HCT116 (cell line): Measurements from ENCODE around the gene SMCR8. TPM values are rescaled to one million over a fixed set of nuclear protein-coding genes. Genes with fewer than 3 reads are reported as not detected.
A peak's percentile ranks its signal among the peaks of the same experiment; 100 is the strongest.
"Not testable (repeated sequence)": the region's sequence is repeated elsewhere in the genome, so short reads cannot be mapped to it uniquely, and the experiment has no call there.

Source experiments
- ATAC-seq: fragments of 200-7000 bp; cut with Tn5 transposase; 2 replicates; pipeline ENCODE4 v1.9.1; 2020; ENCODE audit warnings: mild to moderate bottlenecking, moderate library complexity
- BruUV-seq: library from RNA; stranded (reverse); fragments of 400-500 nt; replicated peaks from 2 replicates; lab custom pipeline; 2021; lab: Mats Ljungman, UMichigan
- CTCF ChIA-PET: fragments of 300-600 bp; sonication (Branson Sonifier 250); formaldehyde crosslinking; loops from one replicate; lab custom pipeline; 2021; ENCODE audit warnings: antibody characterized with exemption; lab: Charles Lee
- POLR2A ChIA-PET: fragments of 300-600, 350-600 bp; sonication (Branson Sonifier 250); formaldehyde crosslinking; loops from one replicate; lab custom pipeline; 2021; ENCODE audit warnings: antibody characterized with exemption; lab: Charles Lee
- RAD21 ChIA-PET, 2 experiments: fragments of 300-600 bp; sonication (Branson Sonifier 250); formaldehyde crosslinking; loops; one replicate each; lab custom pipeline; 2023; ENCODE audit warnings: low total read pairs in 2 of 2; ENCODE audit not compliant: uncharacterized antibody in 2 of 2, unreplicated experiment in 2 of 2, low non-redundant PET in 1 of 2; lab: Charles Lee
- DNase-seq: peaks from one replicate; pipeline ENCODE4 v3.0.0-alpha.2; 2010; ENCODE audit warnings: low read depth, low spot score
- H2AFZ ChIP-seq: fragments of 200-600 bp; shearing (Covaris generic), sonication (generic); 2 replicates; pipeline ENCODE4 v1.6.1; 2017; ENCODE audit warnings: low read depth, mixed run types, mixed read lengths, antibody characterized with exemption, low read length; ENCODE audit not compliant: poor library complexity, severe bottlenecking
- H3K27ac ChIP-seq: 2 replicates; pipeline ENCODE4 v1.5.1; 2012; ENCODE audit warnings: low read depth, low read length
- H3K27me3 ChIP-seq: fragments of 200-600 bp; sonication (generic); 2 replicates; pipeline ENCODE4 v1.6.1; 2016; ENCODE audit warnings: mixed run types, low read length, mixed read lengths; ENCODE audit not compliant: insufficient read depth
- H3K36me3 ChIP-seq, 2 experiments: fragments of 200-500 bp in 1 of 2; fragments of 200-600 bp in 1 of 2; sonication (Bioruptor generic) in 1 of 2; sonication (generic) in 1 of 2; 2 replicates each; pipeline versions ENCODE4 v1.5.1 to v1.6.1; 2014 to 2016; ENCODE audit warnings: low read length in 2 of 2, inconsistent platforms in 1 of 2, mixed read lengths in 1 of 2, mixed run types in 1 of 2; ENCODE audit not compliant: insufficient read depth in 2 of 2, control insufficient read depth in 1 of 2
- H3K4me1 ChIP-seq, 2 experiments: fragments of 200-600 bp in 1 of 2; sonication (generic) in 1 of 2; 2 replicates each; pipeline versions ENCODE4 v1.5.1 to v1.6.1; 2012 to 2017; ENCODE audit warnings: low read length in 2 of 2, inconsistent platforms in 1 of 2, mild to moderate bottlenecking in 1 of 2, mixed read lengths in 1 of 2, mixed run types in 1 of 2, moderate library complexity in 1 of 2; ENCODE audit not compliant: insufficient read depth in 2 of 2, control insufficient read depth in 1 of 2
- H3K4me2 ChIP-seq: fragments of 200-600 bp; sonication (generic); 2 replicates; pipeline ENCODE4 v1.6.1; 2017; ENCODE audit warnings: mixed run types, low read length, mixed read lengths
- H3K4me3 ChIP-seq, 2 experiments: fragments of 200-600 bp in 1 of 2; sonication (generic) in 1 of 2; replicated peaks in 1 of 2; 2 replicates each; pipeline ENCODE4 v1.5.1; 2011 to 2016; ENCODE audit warnings: low read length in 2 of 2, control low read depth in 1 of 2, low read depth in 1 of 2, mild to moderate bottlenecking in 1 of 2, mixed read lengths in 1 of 2, mixed run types in 1 of 2
- H3K79me2 ChIP-seq: fragments of 200-600 bp; sonication (generic); 2 replicates; pipeline ENCODE4 v1.6.1; 2017; ENCODE audit warnings: mild to moderate bottlenecking, mixed run types, low read length, moderate library complexity, mixed read lengths; ENCODE audit not compliant: insufficient read depth
- H3K9ac ChIP-seq: fragments of 200-600 bp; sonication (generic); 2 replicates; pipeline ENCODE4 v1.6.1; 2016; ENCODE audit warnings: low read length, mixed read lengths
- H3K9me2 ChIP-seq: fragments of 200-600 bp; sonication (generic), shearing (Covaris generic); 2 replicates; pipeline ENCODE4 v1.6.1; 2017; ENCODE audit warnings: mixed run types, mild to moderate bottlenecking, moderate library complexity; ENCODE audit not compliant: insufficient read depth
- H3K9me3 ChIP-seq, 2 experiments: fragments of 200-500 bp in 1 of 2; fragments of 200-600 bp in 1 of 2; sonication (Bioruptor generic) in 1 of 2; sonication (generic) in 1 of 2; 2 replicates each; pipeline ENCODE4 v1.6.1; 2014 to 2017; ENCODE audit warnings: low read length in 2 of 2, mixed read lengths in 2 of 2, inconsistent platforms in 1 of 2, low read depth in 1 of 2, mild to moderate bottlenecking in 1 of 2, mixed run types in 1 of 2, moderate library complexity in 1 of 2; ENCODE audit not compliant: control insufficient read depth in 1 of 2, insufficient read depth in 1 of 2
- H4K20me1 ChIP-seq: fragments of 200-600 bp; sonication (generic), shearing (Covaris generic); 2 replicates; pipeline ENCODE4 v1.6.1; 2017; ENCODE audit warnings: mixed run types, mild to moderate bottlenecking, moderate library complexity; ENCODE audit not compliant: insufficient read depth
- EGR1 ChIP-seq: IDR thresholded peaks from 2 replicates; pipeline ENCODE4 v1.6.1; 2012; ENCODE audit warnings: low read depth
- ELF1 ChIP-seq: IDR thresholded peaks from 2 replicates; pipeline ENCODE4 v1.6.1; 2012; ENCODE audit warnings: low read depth, borderline replicate concordance
- SP1 ChIP-seq: IDR thresholded peaks from 2 replicates; pipeline ENCODE4 v1.6.1; 2012; ENCODE audit warnings: low read depth
- SRF ChIP-seq: IDR thresholded peaks from 2 replicates; pipeline ENCODE4 v1.6.1; 2012; ENCODE audit warnings: low read depth
- TCF7L2 ChIP-seq: IDR thresholded peaks from 2 replicates; pipeline ENCODE4 v1.7.0; 2011; ENCODE audit warnings: borderline replicate concordance, inconsistent platforms; ENCODE audit not compliant: insufficient read depth, insufficient read length; ENCODE audit errors: extremely low read depth
- ZFX ChIP-seq: fragments of 450-650 bp; IDR thresholded peaks from 2 replicates; pipeline ENCODE4 v1.6.1; 2017
- intact Hi-C: fragments of 100-400 bp; cut with micrococcal nuclease; formaldehyde crosslinking; loops from 2 replicates; pipeline ENCODE4 v1.10.0; 2022
- total RNA-seq: library from RNA; stranded (reverse); gene quantifications from one replicate; pipeline ENCODE4 v1.2.1, GENCODE V29; 2021; ENCODE audit not compliant: unreplicated experiment
- TF ChIP-seq, protein P1 (sequence below), 3 experiments: fragments of 200-600 bp in 1 of 3; sonication (generic) in 1 of 3; IDR thresholded peaks in 2 of 3; conservative IDR thresholded peaks in 1 of 3; 2 replicates each; pipeline ENCODE4 v1.5.1; 2012 to 2017; ENCODE audit warnings: low read depth in 2 of 3, low read length in 2 of 3, antibody characterized with exemption in 1 of 3, borderline replicate concordance in 1 of 3, control low read depth in 1 of 3, mild to moderate bottlenecking in 1 of 3, mixed read lengths in 1 of 3, mixed run types in 1 of 3, moderate library complexity in 1 of 3; ENCODE audit not compliant: insufficient read depth in 1 of 3
- TF ChIP-seq, protein P2 (sequence below): IDR thresholded peaks from 2 replicates; pipeline ENCODE4 v1.6.1; 2011; ENCODE audit warnings: mild to moderate bottlenecking, low read length, moderate library complexity; ENCODE audit not compliant: insufficient replicate concordance; ENCODE audit errors: extremely low read depth
- TF ChIP-seq, protein P3 (sequence below): IDR thresholded peaks from 2 replicates; pipeline ENCODE4 v1.6.1; 2012

The SMCR8 gene
- total RNA-seq, 1 experiment from 2014 or later, result 12.7 TPM

DNA sequence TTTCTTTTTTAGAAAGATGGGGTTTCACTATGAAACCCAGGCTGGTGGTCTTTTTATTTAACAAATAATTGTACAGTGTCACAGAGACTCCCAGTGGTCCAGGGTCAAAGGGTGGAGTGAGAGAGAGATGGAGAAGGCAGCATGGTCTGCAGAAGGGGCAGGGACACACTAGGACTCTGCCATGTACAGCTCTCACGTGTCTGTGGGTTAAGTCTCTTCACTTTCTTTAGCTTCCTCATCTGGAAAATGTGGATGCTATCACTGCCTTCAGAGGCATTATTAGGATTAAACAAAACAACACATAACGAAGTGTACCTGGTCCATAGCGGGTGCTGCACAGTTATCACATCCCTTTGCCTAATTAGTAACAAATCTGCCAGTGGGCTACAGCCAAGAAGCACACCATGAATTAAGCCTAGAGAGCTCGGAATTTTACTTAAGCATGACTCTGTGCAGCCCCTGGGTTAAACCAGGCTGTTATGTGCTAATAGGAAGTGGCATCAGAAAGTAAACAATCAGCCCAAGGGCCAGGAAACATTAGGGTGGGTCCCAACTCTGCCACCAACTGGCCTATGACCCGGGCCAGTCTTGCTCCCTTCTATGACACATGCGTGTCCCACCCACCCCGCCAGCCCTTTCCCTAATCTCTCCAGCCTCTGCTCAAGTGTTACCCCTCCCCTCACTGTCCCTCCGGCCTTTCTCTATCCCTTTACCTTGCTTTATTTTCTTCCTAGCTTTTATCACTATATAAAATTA is 14.2 kb upstream of the SMCR8 start:
- Histone ChIP-seq H3K27me3 (no peaks in the 10 kb centered on the region), H3K79me2 (peaks cover 11% of the 10 kb centered on the region; the same call in 1 of the 2 replicates), H3K27ac (no peak overlapping the region), H3K4me2 (no peak overlapping the region), H3K9me3 (no peaks in the 10 kb centered on the region), H3K4me3 (no peak overlapping the region), H3K9ac (no peak overlapping the region), H3K36me3 (peaks cover 40 to 48% of the 10 kb centered on the region in 2 experiments), H2AFZ (no peak overlapping the region), H3K9me2 (no peaks in the 10 kb centered on the region), H3K4me1 (no peaks in the 10 kb centered on the region), H4K20me1 (no peaks in the 10 kb centered on the region)
- BruUV-seq, result no TSS peak
- ChIA-PET CTCF (no interaction called here), POLR2A (no interaction called here), RAD21 (no interaction called here)
- no peak for TF ChIP-seq ELF1
- TF ChIP-seq, protein P1, sequence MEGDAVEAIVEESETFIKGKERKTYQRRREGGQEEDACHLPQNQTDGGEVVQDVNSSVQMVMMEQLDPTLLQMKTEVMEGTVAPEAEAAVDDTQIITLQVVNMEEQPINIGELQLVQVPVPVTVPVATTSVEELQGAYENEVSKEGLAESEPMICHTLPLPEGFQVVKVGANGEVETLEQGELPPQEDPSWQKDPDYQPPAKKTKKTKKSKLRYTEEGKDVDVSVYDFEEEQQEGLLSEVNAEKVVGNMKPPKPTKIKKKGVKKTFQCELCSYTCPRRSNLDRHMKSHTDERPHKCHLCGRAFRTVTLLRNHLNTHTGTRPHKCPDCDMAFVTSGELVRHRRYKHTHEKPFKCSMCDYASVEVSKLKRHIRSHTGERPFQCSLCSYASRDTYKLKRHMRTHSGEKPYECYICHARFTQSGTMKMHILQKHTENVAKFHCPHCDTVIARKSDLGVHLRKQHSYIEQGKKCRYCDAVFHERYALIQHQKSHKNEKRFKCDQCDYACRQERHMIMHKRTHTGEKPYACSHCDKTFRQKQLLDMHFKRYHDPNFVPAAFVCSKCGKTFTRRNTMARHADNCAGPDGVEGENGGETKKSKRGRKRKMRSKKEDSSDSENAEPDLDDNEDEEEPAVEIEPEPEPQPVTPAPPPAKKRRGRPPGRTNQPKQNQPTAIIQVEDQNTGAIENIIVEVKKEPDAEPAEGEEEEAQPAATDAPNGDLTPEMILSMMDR (IDR thresholded peaks at IDR 0.05 in 2 of 3, conservative IDR thresholded peaks at IDR 0.05 in 1 of 3; ENCODE audit: borderline replicate concordance in 1 of 3, insufficient read depth in 1 of 3, low read depth in 2 of 3, low read length in 2 of 3), result no peak
- no peak for TF ChIP-seq TCF7L2
- TF ChIP-seq, protein P2, sequence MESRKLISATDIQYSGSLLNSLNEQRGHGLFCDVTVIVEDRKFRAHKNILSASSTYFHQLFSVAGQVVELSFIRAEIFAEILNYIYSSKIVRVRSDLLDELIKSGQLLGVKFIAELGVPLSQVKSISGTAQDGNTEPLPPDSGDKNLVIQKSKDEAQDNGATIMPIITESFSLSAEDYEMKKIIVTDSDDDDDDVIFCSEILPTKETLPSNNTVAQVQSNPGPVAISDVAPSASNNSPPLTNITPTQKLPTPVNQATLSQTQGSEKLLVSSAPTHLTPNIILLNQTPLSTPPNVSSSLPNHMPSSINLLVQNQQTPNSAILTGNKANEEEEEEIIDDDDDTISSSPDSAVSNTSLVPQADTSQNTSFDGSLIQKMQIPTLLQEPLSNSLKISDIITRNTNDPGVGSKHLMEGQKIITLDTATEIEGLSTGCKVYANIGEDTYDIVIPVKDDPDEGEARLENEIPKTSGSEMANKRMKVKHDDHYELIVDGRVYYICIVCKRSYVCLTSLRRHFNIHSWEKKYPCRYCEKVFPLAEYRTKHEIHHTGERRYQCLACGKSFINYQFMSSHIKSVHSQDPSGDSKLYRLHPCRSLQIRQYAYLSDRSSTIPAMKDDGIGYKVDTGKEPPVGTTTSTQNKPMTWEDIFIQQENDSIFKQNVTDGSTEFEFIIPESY, result no peak
- TF ChIP-seq EGR1, result no peak
- no peak for TF ChIP-seq SRF
- TF ChIP-seq SP1, result no peak
- no peak for TF ChIP-seq ZFX
- TF ChIP-seq, protein P3, sequence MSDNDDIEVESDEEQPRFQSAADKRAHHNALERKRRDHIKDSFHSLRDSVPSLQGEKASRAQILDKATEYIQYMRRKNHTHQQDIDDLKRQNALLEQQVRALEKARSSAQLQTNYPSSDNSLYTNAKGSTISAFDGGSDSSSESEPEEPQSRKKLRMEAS, result no peak
- intact Hi-C loops, result no loop called here
- ATAC-seq, result no peak
- no peak for DNase-seq

DNA sequence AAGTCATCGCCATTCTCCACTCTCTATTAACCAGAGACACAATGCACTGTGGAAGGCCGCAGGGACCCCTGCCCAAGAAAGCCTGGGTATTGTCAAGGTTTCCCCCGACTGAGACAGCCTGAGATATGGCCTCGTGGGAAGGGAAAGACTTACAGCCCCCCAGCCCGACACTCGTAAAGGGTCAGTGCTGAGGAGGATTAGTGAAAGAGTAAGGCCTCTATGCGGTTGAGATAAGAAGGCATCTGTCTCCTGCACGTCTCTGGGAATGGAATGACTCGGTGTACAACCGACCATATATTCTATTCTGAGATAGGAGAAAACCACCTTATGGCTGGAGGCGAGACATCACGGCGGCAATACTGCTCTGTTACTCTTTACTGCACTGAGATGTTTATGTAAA is 11.9 kb upstream of the SMCR8 start:
- H4K20me1 ChIP-seq, H3K4me1 ChIP-seq, ATAC-seq, DNase-seq, H3K4me3 ChIP-seq, H3K9me3 ChIP-seq, POLR2A ChIA-PET, H3K4me2 ChIP-seq, CTCF ChIA-PET, H3K9me2 ChIP-seq, RAD21 ChIA-PET, H3K9ac ChIP-seq, H3K27me3 ChIP-seq, intact Hi-C loops, H3K27ac ChIP-seq, H2AFZ ChIP-seq: not testable (repeated sequence)
- Histone ChIP-seq H3K36me3 (peaks cover 49 to 61% of the 10 kb centered on the region in 2 experiments), H3K79me2 (peaks cover 23% of the 10 kb centered on the region)
- TSS peak; percentile 13 for BruUV-seq
